IMR-90 (cell line): ENCODE measurements around the gene PTPRK. TPM values are rescaled to one million over a fixed set of nuclear protein-coding genes. Genes with fewer than 3 reads are reported as not detected.

Experiments used
- ATAC-seq: fragments of 200-7000 bp; cut with Tn5 transposase; 2 replicates; pipeline ENCODE4 v1.9.1; 2020; ENCODE audit warnings: low read depth, mild to moderate bottlenecking, moderate library complexity
- BruUV-seq: library from RNA; stranded (reverse); fragments of 400-500 nt; replicated peaks from 2 replicates; lab custom pipeline; 2021; lab: Mats Ljungman, UMichigan
- CTCF ChIA-PET: fragments of 300-600 bp; formaldehyde crosslinking; extraction: SDS; loops from one replicate; lab custom pipeline; 2021; ENCODE audit warnings: antibody characterized with exemption; lab: Yijun Ruan, JAX
- POLR2A ChIA-PET: fragments of 300-600 bp; sonication (Branson Sonifier 250); formaldehyde crosslinking; loops from one replicate; lab custom pipeline; 2022; ENCODE audit warnings: antibody characterized with exemption; ENCODE audit not compliant: unreplicated experiment; lab: Charles Lee
- DNase-seq: peaks from one replicate; pipeline ENCODE4 v3.0.0; 2013
- H2AFZ ChIP-seq: replicated peaks from 2 replicates; pipeline ENCODE3; 2013; ENCODE audit warnings: low read length, mild to moderate bottlenecking; ENCODE audit not compliant: poor library complexity
- H2AK5ac ChIP-seq: 2 replicates; pipeline ENCODE4 v1.6.1; 2013; ENCODE audit warnings: low read depth, low read length, inconsistent platforms
- H2AK9ac ChIP-seq: replicated peaks from 2 replicates; pipeline ENCODE3; 2013; ENCODE audit warnings: mild to moderate bottlenecking, low read depth, low read length, moderate library complexity; ENCODE audit not compliant: poor library complexity
- H2BK120ac ChIP-seq: 2 replicates; pipeline ENCODE4 v1.6.1; 2013; ENCODE audit warnings: low read depth, low read length, inconsistent platforms
- H2BK15ac ChIP-seq: 3 replicates; pipeline ENCODE4 v1.6.1; 2013; ENCODE audit warnings: low read depth, low read length, inconsistent platforms
- H2BK20ac ChIP-seq: 2 replicates; pipeline ENCODE4 v1.6.1; 2013; ENCODE audit warnings: low read depth, mild to moderate bottlenecking, inconsistent platforms, low read length, moderate library complexity
- H2BK5ac ChIP-seq: 2 replicates; pipeline ENCODE4 v1.6.1; 2013; ENCODE audit warnings: mild to moderate bottlenecking, low read depth, low read length, inconsistent platforms; ENCODE audit not compliant: poor library complexity, severe bottlenecking
- H3K14ac ChIP-seq: replicated peaks from 2 replicates; pipeline ENCODE4 v1.6.1; 2013; ENCODE audit warnings: low read depth, low read length, inconsistent platforms
- H3K18ac ChIP-seq: 2 replicates; pipeline ENCODE4 v1.6.1; 2013; ENCODE audit warnings: low read depth, low read length, control low read depth
- H3K23ac ChIP-seq: 2 replicates; pipeline ENCODE4 v1.6.1; 2013; ENCODE audit warnings: low read depth, low read length, inconsistent platforms
- H3K27ac ChIP-seq: 2 replicates; pipeline ENCODE4 v1.5.1; 2013; ENCODE audit warnings: mild to moderate bottlenecking, control low read depth, low read length; ENCODE audit not compliant: insufficient read depth
- H3K27me3 ChIP-seq: 2 replicates; pipeline ENCODE4 v1.6.1; 2013; ENCODE audit warnings: low read length; ENCODE audit not compliant: control insufficient read depth, insufficient read depth
- H3K36me3 ChIP-seq: 2 replicates; pipeline ENCODE4 v1.6.1; 2013; ENCODE audit warnings: low read length, mixed read lengths; ENCODE audit not compliant: control insufficient read depth, insufficient read depth
- H3K4ac ChIP-seq: 2 replicates; pipeline ENCODE4 v1.6.1; 2013; ENCODE audit warnings: low read depth, low read length, inconsistent platforms
- H3K4me1 ChIP-seq: 2 replicates; pipeline ENCODE4 v1.6.1; 2013; ENCODE audit warnings: low read length, mixed read lengths; ENCODE audit not compliant: control insufficient read depth, insufficient read depth
- H3K4me2 ChIP-seq: 2 replicates; pipeline ENCODE4 v1.6.1; 2013; ENCODE audit warnings: low read depth, mild to moderate bottlenecking, control low read depth, low read length, moderate library complexity
- H3K4me3 ChIP-seq: 2 replicates; pipeline ENCODE4 v1.5.1; 2013; ENCODE audit warnings: low read depth, mild to moderate bottlenecking, control low read depth, low read length, moderate library complexity; ENCODE audit not compliant: insufficient read depth
- H3K56ac ChIP-seq: 2 replicates; pipeline ENCODE4 v1.6.1; 2013; ENCODE audit warnings: low read length, inconsistent platforms; ENCODE audit not compliant: insufficient read depth; ENCODE audit errors: extremely low read depth
- H3K79me1 ChIP-seq, 2 experiments: 2 replicates each; pipeline ENCODE4 v1.6.1; 2013; ENCODE audit warnings: low read length in 2 of 2, inconsistent platforms in 1 of 2, low read depth in 1 of 2
- H3K9ac ChIP-seq: 2 replicates; pipeline ENCODE4 v1.6.1; 2013; ENCODE audit warnings: low read depth, low read length, control low read depth
- H3K9me1 ChIP-seq: 2 replicates; pipeline ENCODE4 v1.6.1; 2013; ENCODE audit warnings: low read length, inconsistent platforms; ENCODE audit not compliant: insufficient read depth
- H3K9me3 ChIP-seq: 2 replicates; pipeline ENCODE4 v1.6.1; 2013; ENCODE audit warnings: low read length; ENCODE audit not compliant: control insufficient read depth, insufficient read depth
- H4K20me1 ChIP-seq: 2 replicates; pipeline ENCODE4 v1.6.1; 2013; ENCODE audit warnings: low read length, inconsistent platforms; ENCODE audit not compliant: insufficient read depth
- H4K5ac ChIP-seq: 2 replicates; pipeline ENCODE4 v1.6.1; 2013; ENCODE audit warnings: mild to moderate bottlenecking, low read depth, low read length, control low read depth
- H4K8ac ChIP-seq, 2 experiments: 2 replicates each; pipeline ENCODE4 v1.6.1; 2013; ENCODE audit warnings: low read depth in 2 of 2, low read length in 2 of 2, control low read depth in 1 of 2, inconsistent platforms in 1 of 2
- H4K91ac ChIP-seq: 2 replicates; pipeline ENCODE4 v1.6.1; 2013; ENCODE audit warnings: low read depth, low read length, inconsistent platforms; ENCODE audit not compliant: insufficient read depth
- CHD1 ChIP-seq: IDR thresholded peaks from 2 replicates; pipeline ENCODE4 v1.6.1; 2012; ENCODE audit warnings: low read depth, low read length, improper control_type of control experiment
- CTCF ChIP-seq: conservative IDR thresholded peaks from 2 replicates; pipeline ENCODE4 v1.5.1; 2012; ENCODE audit warnings: mild to moderate bottlenecking, low read depth, low read length, improper control_type of control experiment
- MAFK ChIP-seq: IDR thresholded peaks from 2 replicates; pipeline ENCODE4 v1.6.1; 2012; ENCODE audit warnings: low read depth, low read length, improper control_type of control experiment
- POLR2A ChIP-seq: IDR thresholded peaks from 2 replicates; pipeline ENCODE4 v1.6.1; 2012; ENCODE audit warnings: mild to moderate bottlenecking, low read depth, low read length
- RCOR1 ChIP-seq: IDR thresholded peaks from 2 replicates; pipeline ENCODE4 v1.6.1; 2012; ENCODE audit warnings: mild to moderate bottlenecking, low read length, improper control_type of control experiment; ENCODE audit not compliant: insufficient replicate concordance
- RFX5 ChIP-seq: IDR thresholded peaks from 2 replicates; pipeline ENCODE4 v1.8.0; 2012; ENCODE audit warnings: low read depth, mild to moderate bottlenecking, low read length, moderate library complexity
- USF2 ChIP-seq: fragments of 150-350 bp; IDR thresholded peaks from 2 replicates; pipeline ENCODE4 v1.6.1; 2017; ENCODE audit warnings: mild to moderate bottlenecking, antibody characterized with exemption, low read length, low read depth
- WGBS, 2 experiments: methylation state at CpG; one replicate each; pipeline versions ENCODE4 v1.1.5 to v1.1.7; 2013; ENCODE audit warnings: missing lambda C conversion rate in 2 of 2; ENCODE audit not compliant: insufficient read length in 1 of 2; ENCODE audit errors: extremely low coverage in 2 of 2; 5-methylcytosine and 5-hydroxymethylcytosine counted together
- dilution Hi-C: fragments of 300-500 bp; cut with HindIII; formaldehyde crosslinking; loops from one replicate; pipeline ENCODE4 v1.14.3; 2018; ENCODE audit warnings: low sequenced_read_pairs; ENCODE audit not compliant: unreplicated experiment
- in situ Hi-C: fragments of 300-500 bp; cut with MboI; formaldehyde crosslinking; loops from 3 replicates; pipeline ENCODE4 v1.14.3; 2019; ENCODE audit warnings: low sequenced_read_pairs, inconsistent platforms, mixed read lengths
- intact Hi-C: fragments of 100-400 bp; cut with micrococcal nuclease; formaldehyde crosslinking; loops from 2 replicates; pipeline ENCODE4 v1.10.0; 2022
- polyA plus RNA-seq, 3 experiments: library from polyadenylated mRNA; depleted of rRNA; stranded (reverse); fragments of >200 nt; gene quantifications; 2 replicates each; pipeline ENCODE4 v1.2.3, GENCODE V29; 2012; ENCODE audit warnings: low replicate concordance in 1 of 3
- total RNA-seq: library from RNA; depleted of rRNA; stranded (reverse); fragments of >200 nt; gene quantifications from 2 replicates; pipeline ENCODE4 v1.2.3, GENCODE V29; 2012
- TF ChIP-seq, protein P1 (sequence below): fragments of 150-350 bp; IDR thresholded peaks from 2 replicates; pipeline ENCODE4 v1.6.1; 2016; ENCODE audit warnings: low read depth, mild to moderate bottlenecking, low read length, moderate library complexity, borderline replicate concordance

PTPRK gene
- total and polyA plus RNA-seq, 2 of the 4 experiments (the other 2 are of a cell fraction), result 18.0 to 80.8 TPM

DNA sequence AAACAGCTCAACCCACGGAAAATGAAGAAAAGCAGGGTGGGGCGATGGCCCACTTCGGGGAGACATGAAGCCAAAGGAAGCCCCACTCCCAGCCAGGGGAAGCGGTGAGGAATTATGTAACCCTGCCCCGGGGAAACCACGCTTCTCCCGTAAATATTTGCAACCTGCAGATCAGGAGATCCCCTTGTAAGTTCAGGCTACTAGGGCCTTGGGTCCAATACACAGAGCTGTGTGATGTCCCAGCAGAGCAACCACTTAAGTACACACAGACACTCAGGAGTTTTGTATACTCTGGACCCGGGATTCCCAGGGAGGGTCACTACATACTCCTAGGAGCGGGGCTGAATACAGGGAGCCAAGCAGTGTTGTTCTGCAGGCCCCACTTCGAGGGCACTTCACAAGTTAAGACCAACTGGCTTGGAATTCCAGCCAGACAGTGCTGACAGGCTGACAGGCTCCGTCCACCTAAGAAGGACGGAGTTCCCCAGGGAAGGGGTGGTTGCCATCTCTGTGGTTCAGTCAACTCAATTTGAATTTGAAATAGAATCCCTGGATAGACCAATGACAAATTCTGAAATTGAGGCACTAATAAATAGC is 318.1 kb downstream of the PTPRK start:
- Histone ChIP-seq H3K14ac (no peak overlapping the region), H4K20me1 (no peaks in the 10 kb centered on the region; the same call in 1 of the 2 replicates), H3K18ac (no peak overlapping the region), H3K4me3 (no peak overlapping the region), H3K4ac (no peak overlapping the region), H3K9me3 (no peaks in the 10 kb centered on the region), H2BK5ac (no peak overlapping the region), H3K27ac (no peak overlapping the region), H2BK120ac (no peak overlapping the region), H2BK15ac (no peak overlapping the region), H3K36me3 (no peaks in the 10 kb centered on the region), H4K5ac (no peak overlapping the region), H2AK9ac (no peak overlapping the region), H3K79me1 (peaks cover 13 to 37% of the 10 kb centered on the region in 2 experiments), H3K9me1 (peaks cover 3% of the 10 kb centered on the region; the same call in 1 of the 2 replicates), H4K91ac (no peak overlapping the region), H3K4me2 (no peak overlapping the region), H2AFZ (no peak overlapping the region), H3K4me1 (no peaks in the 10 kb centered on the region; the same call in 1 of the 2 replicates), H2AK5ac (no peak overlapping the region), H2BK20ac (no peak overlapping the region), H3K56ac (no peak overlapping the region), H3K27me3 (no peaks in the 10 kb centered on the region), H3K23ac (no peak overlapping the region), H4K8ac (no peak overlapping the region), H3K9ac (no peak overlapping the region)
- intact Hi-C loops, result no loop called here
- TF ChIP-seq CTCF, result no peak
- TF ChIP-seq, protein P1, sequence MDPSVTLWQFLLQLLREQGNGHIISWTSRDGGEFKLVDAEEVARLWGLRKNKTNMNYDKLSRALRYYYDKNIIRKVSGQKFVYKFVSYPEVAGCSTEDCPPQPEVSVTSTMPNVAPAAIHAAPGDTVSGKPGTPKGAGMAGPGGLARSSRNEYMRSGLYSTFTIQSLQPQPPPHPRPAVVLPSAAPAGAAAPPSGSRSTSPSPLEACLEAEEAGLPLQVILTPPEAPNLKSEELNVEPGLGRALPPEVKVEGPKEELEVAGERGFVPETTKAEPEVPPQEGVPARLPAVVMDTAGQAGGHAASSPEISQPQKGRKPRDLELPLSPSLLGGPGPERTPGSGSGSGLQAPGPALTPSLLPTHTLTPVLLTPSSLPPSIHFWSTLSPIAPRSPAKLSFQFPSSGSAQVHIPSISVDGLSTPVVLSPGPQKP, result no peak
- no peak for TF ChIP-seq CHD1
- TF ChIP-seq MAFK, result no peak
- TF ChIP-seq RFX5, result no peak
- TF ChIP-seq USF2, result no peak
- no peak for TF ChIP-seq POLR2A
- TF ChIP-seq RCOR1, result no peak
- WGBS, 2 experiments, result 60% methylated on average over 1 of the region's 12 CpGs; no CpG with 5 or more reads in 1 of the 2 experiments
- no TSS peak for BruUV-seq
- in situ Hi-C loops, result no loop called here
- CTCF ChIA-PET, result no interaction called here
- POLR2A ChIA-PET, result no interaction called here
- dilution Hi-C loops, result no loop called here
- no peak for ATAC-seq
- no peak for DNase-seq
